ENCODE data around the gene SORBS2. TPM values are rescaled to one million over a fixed set of nuclear protein-coding genes. Genes with fewer than 3 reads are reported as not detected.

The SORBS2 gene
- polyA plus RNA-seq, 3 donors from 2014 or later, result 2.6 to 5.8 TPM; not detected in 1

DNA sequence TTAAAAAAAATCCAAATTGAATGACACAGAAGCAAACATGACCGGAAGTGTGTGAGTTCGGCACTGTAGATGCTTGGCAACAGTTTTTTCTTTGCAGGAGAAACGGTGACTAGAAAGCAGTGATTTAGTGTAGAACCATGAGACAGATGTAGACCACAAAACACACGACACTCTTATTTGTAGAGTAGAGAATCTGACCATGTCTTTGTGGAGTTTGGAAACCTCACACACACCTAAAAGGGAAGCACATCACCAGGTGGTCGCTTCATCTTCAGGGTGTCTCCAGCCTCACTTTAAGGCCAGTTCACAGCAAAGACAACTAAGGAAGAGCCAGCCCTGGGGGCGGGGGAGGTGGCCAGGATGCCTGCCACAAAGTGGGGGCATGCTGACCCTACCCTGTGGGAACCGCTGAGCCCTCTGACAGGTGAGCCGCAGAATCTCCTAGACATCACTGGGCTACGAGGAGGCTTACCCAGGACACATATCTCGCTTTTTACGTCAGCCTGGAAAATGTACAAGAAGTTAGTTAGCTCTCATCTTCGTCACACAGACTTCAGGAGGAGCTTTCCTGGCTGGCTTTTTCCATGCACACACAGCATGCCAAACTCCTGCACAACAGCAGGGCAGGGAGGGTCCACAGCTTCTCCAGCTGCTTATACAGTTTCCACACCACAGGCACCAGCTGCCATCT lies 212.3 kb downstream of the SORBS2 start:
- H3K4me1 Mint-ChIP-seq, result no peaks in the 10 kb centered on the region
- no peak for DNase-seq
- H3K27ac Mint-ChIP-seq, result no peak overlapping the region

DNA sequence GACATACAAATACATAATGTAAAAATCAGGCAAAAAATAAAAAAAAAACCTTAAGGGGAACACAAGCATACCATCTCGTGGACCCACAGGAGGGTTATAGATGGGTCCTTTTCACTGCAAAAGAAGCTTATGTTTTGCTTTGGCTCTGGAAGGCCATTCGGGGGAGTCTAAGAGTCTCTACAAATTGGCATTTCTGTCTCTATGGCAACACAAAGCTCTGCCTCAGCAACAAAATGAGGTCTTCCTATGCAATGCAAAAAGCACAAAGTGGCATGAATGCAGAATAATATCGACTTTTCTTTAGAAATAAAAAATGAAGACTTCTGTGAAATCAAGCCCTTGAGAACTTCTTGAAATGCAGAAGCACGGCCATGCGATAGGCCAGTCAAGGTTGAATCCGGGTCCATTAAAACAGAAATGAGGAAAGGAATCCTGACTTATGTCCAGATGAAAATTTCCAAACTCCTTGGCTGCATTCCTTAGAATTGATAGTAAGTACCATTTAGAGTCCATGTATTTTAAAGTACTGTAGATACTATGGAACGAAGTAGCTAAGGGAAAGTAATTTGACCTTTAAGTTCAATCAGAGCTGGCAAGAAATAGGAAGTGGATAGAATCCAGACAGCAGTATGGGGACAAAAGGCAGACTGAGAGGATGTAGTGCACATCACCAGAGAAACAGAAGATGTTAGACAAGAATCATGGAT lies 213.0 kb downstream of the SORBS2 start:
- Mint-ChIP-seq H3K4me3 (no peak overlapping the region), H3K9me3 (no peaks in the 10 kb centered on the region), H3K27me3 (ENCODE audit: low read depth in 3 of 3) (peaks cover 7 to 12% (median 11%) of the 10 kb centered on the region in 3 donors), H3K27ac (no peak overlapping the region), H3K4me1 (no peaks in the 10 kb centered on the region), H3K36me3 (no peaks in the 10 kb centered on the region)
- DNase-seq, result no peak

More for the DNA sequence above, 212.3 kb downstream of the SORBS2 start:
- no peak overlapping the region for H3K4me3 Mint-ChIP-seq
- H3K27me3 Mint-ChIP-seq (ENCODE audit: low read depth in 3 of 3), result peaks cover 8 to 12% (median 12%) of the 10 kb centered on the region in 3 donors
- no peaks in the 10 kb centered on the region for H3K36me3 Mint-ChIP-seq
- no peaks in the 10 kb centered on the region for H3K9me3 Mint-ChIP-seq

DNA sequence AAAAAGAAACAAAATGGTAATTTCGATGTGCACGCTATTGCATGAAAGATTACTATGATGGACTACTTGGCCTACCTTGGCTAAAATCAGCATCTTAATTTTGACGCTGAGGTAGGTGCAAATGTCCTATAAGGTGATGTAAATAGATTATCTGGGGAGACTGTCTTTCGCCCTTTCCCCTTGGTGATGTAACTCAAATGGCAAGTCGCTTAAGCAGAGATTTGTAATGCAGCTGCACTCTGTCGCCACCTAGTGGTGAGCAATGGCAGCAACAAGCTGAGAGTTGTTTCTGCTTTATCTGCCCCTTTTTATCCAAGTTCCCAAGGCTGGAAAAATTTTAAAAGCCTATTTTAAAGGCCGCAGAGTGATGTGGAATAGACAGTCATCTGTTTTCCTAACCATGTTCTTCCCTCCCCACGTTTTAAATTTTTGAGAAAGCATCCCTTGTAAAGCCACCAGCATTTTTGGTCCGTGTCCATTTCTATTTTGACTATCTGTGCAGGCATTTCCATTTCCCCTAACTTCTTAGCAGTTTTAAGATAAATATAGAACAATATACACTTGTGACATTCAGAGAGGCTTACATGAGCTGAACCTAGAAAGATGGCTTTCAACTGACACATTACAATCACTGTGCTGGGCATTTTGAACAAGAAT lies 214.3 kb downstream of the SORBS2 start:
- Mint-ChIP-seq H3K27ac (no peak overlapping the region), H3K4me1 (no peaks in the 10 kb centered on the region), H3K4me3 (no peak overlapping the region)

DNA sequence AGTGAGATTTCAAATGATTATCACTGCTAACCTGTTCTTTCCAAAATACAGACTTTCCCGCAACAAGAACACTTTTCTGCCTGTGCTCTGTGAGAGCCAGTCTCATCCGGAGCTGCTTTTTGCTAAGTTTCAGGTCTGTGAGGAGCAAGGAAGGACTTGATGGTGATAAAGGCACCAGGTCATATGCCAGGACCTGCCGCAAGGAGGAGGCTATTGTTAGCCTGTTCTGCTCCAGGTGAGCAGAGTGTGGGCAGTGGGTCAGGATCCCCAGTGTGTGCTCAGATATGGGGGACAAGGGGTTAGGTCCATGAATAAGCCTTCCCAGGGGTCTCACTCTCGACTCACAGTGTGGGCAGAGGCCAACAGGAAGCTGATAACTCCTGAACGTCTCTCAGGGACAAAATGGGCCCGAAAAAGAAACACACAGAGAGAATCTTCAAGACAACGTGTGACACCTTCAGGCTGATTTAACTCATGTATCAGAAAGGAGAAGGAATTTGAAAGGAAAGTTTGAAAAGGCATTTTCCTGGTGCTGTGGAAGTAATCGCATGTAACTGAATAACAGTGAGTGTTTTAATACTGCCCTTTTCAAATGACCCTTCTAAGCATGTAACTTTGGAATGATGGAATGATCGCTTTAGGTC lies 219.0 kb downstream of the SORBS2 start:
- H3K9me3 Mint-ChIP-seq, result no peaks in the 10 kb centered on the region
- H3K4me1 Mint-ChIP-seq, result peaks cover 0 to under 1% of the 10 kb centered on the region in 2 donors
- H3K4me3 Mint-ChIP-seq, result no peak overlapping the region
- H3K27me3 Mint-ChIP-seq (ENCODE audit: low read depth in 3 of 3), result peaks cover 3 to 10% (median 7%) of the 10 kb centered on the region in 3 donors
- DNase-seq, result no peak
- no peak overlapping the region for H3K27ac Mint-ChIP-seq
- peaks cover 0 to 5% (median 0%) of the 10 kb centered on the region in 3 donors for H3K36me3 Mint-ChIP-seq

More for the DNA sequence above, 214.3 kb downstream of the SORBS2 start:
- peak; percentile 29 to 51 (median 38) for DNase-seq
- Mint-ChIP-seq H3K27me3 (ENCODE audit: low read depth in 3 of 3) (peaks cover 5 to 12% (median 11%) of the 10 kb centered on the region in 3 donors), H3K36me3 (no peaks in the 10 kb centered on the region), H3K9me3 (no peaks in the 10 kb centered on the region)

DNA sequence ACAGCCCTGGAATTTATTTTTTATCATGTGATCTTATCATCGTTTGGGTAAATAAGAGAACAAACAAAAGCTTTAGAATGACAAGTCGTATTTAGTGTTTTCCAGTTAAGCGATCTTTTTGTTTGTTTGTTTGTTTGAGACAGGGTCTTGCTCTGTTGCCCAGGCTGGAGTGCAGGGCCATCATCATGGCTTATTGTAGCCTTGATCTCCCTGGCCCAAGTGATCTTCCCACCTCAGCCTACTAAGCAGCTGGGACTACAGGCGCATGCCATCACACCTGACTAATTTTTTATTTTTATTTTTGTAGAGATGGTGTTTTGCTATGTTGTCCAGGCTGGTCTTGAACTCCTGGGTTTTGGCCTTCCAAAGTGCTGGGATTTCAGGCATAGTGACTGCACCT lies 219.6 kb downstream of the SORBS2 start:
- Mint-ChIP-seq H3K9me3 (no peaks in the 10 kb centered on the region), H3K4me1 (peaks cover 4 to 6% of the 10 kb centered on the region in 2 donors), H3K27ac (no peak overlapping the region), H3K4me3 (no peak overlapping the region), H3K27me3 (ENCODE audit: low read depth in 3 of 3) (peaks cover 3 to 13% (median 3%) of the 10 kb centered on the region in 3 donors), H3K36me3 (peaks cover 0 to 5% (median 0%) of the 10 kb centered on the region in 3 donors)
- DNase-seq, result no peak

DNA sequence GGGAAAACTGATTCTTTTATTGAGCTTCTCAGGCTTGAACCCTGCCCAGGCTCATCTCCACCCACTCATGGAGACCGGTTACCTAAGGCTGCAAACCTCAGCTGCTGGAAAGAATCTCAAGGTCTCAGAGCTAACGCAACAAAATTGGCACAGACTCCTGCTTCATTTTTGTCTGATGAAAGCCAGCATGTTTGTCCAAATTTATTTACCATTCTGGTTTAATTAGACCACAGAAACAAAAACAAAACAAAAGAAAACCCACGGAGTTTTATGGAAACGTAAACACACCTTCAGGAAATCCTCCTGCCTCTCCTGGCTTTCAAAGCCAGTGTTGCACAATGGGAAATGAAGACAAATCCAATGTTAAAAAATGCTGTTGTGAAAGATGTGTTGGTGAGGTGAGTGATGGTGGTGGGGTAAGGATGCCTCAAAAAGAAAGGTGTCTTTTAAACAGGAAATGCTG lies 220.3 kb downstream of the SORBS2 start:
- Mint-ChIP-seq H3K4me1 (peaks cover 12% of the 10 kb centered on the region in 2 donors), H3K27me3 (ENCODE audit: low read depth in 3 of 3) (peaks cover 6 to 20% (median 8%) of the 10 kb centered on the region in 3 donors), H3K27ac (no peak overlapping the region), H3K4me3 (no peak overlapping the region), H3K9me3 (no peaks in the 10 kb centered on the region), H3K36me3 (peaks cover 0 to 5% (median 3%) of the 10 kb centered on the region in 3 donors)
- no peak for DNase-seq

DNA sequence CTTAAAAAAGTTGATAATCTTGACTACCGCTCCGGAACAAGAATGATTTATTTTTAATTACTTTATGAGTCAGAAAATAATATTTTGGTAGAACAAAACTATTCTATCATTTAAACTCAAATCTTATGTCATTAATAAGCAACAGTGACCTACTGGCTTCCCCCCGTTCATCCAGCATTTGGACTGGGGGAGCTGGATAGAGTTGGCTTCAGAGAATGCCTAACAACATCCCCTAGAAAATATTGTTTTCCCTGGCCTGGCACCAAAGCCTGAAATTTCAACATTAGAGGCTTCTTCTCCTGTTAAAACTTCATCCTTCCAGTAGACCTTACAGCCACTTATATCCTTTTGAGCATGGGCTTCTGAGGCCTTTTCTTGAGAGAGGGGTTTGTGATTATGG lies 221.0 kb downstream of the SORBS2 start:
- DNase-seq, result no peak
- peaks cover 6 to 21% (median 8%) of the 10 kb centered on the region in 3 donors for H3K27me3 Mint-ChIP-seq (ENCODE audit: low read depth in 3 of 3)
- no peak overlapping the region for H3K27ac Mint-ChIP-seq
- no peak overlapping the region for H3K4me3 Mint-ChIP-seq
- peaks cover 0 to 5% (median 3%) of the 10 kb centered on the region in 3 donors for H3K36me3 Mint-ChIP-seq
- H3K9me3 Mint-ChIP-seq, result no peaks in the 10 kb centered on the region
- H3K4me1 Mint-ChIP-seq, result peaks cover 12% of the 10 kb centered on the region in 2 donors

DNA sequence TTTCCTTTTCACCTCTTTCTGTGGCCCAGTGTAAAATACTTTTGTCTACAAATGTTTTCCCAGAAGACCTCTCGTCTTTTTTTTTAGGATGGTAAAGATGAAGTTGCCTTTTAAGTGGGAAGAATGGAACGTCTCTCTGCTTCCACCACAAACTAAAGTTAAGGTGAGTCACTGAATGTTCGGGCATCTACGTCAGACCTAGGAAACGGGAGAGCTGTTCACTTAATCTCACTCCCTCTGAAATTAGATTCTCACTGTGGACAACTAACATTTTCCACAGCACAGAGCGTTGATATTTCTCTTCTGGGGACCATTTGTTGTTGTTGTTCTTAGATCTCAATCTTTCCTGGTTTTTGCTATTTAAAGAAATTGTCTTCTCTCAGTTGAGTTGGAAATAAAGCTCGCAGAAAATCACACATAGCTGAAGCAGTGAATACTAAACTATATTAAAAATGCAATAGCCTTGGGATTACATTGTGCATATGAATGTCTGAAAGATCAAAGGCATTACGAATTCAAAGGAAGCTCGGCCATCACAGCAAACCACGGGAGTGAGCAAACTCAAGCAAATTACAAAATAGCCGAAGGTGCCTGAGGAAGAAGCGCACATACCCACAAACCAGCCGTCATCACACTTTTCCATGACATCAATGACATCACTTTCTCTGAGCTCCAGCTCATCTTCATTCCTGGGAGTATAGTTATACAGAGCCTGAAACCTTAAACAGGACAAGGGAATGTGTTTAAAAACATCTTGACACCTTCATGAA lies 222.7 kb downstream of the SORBS2 start:
- H3K27me3 Mint-ChIP-seq (ENCODE audit: low read depth in 3 of 3), result peaks cover 2 to 32% (median 8%) of the 10 kb centered on the region in 3 donors
- no peak overlapping the region for H3K4me3 Mint-ChIP-seq
- peak overlapping the region in 1 of 6 donors; percentile 29 for H3K27ac Mint-ChIP-seq

DNA sequence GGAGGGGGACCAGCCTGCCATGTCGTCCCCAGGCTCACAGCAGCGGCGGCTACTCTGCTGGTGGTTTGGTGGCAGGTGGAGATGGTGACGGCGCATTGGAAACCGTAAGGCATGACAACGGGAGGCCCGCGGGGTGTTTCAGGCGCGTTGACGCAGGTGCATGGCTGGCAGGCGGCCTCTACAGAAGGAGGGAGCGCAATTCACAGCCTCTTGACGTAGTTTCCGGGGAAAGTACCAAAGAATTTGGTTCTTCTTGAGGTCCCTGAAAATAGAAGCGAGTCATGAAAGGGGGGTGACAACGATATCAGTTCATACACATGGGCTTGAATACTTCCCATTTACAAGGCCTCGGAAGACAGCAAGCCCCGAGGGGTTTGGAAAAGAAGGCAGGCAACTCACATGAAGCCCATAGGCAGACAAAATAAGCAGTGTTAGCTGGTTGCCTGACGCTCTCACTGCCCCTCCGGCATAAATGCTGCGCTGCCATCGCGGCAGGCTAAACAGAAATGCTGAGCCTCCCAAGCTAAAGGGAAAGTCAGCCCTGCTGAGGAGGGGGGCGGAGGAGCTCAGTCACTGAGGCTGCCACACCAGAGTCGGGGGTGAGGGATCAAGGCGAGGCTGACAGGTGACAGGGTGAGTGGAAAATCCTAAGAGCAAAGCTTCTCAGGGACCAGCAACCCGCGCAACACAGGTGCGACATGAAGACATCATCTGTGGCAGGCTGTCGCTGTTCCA lies 224.4 kb downstream of the SORBS2 start:
- peaks cover 0 to 5% (median 3%) of the 10 kb centered on the region in 3 donors for H3K36me3 Mint-ChIP-seq
- no peaks in the 10 kb centered on the region for H3K9me3 Mint-ChIP-seq
- peaks cover 2 to 33% (median 8%) of the 10 kb centered on the region in 3 donors for H3K27me3 Mint-ChIP-seq (ENCODE audit: low read depth in 3 of 3)
- H3K4me3 Mint-ChIP-seq, result peak overlapping the region in 4 of 5 donors; percentile 22 to 63 (median 43)
- peak; percentile 33 to 36 (median 35) for DNase-seq
- peak overlapping the region in 2 of 6 donors; percentile 69 to 77 for H3K27ac Mint-ChIP-seq
- peaks cover 12% of the 10 kb centered on the region in 2 donors for H3K4me1 Mint-ChIP-seq

More for the DNA sequence above, 222.7 kb downstream of the SORBS2 start:
- Mint-ChIP-seq H3K9me3 (no peaks in the 10 kb centered on the region), H3K4me1 (peaks cover 12% of the 10 kb centered on the region in 2 donors), H3K36me3 (peaks cover 0 to 5% (median 3%) of the 10 kb centered on the region in 3 donors)
- no peak for DNase-seq

DNA sequence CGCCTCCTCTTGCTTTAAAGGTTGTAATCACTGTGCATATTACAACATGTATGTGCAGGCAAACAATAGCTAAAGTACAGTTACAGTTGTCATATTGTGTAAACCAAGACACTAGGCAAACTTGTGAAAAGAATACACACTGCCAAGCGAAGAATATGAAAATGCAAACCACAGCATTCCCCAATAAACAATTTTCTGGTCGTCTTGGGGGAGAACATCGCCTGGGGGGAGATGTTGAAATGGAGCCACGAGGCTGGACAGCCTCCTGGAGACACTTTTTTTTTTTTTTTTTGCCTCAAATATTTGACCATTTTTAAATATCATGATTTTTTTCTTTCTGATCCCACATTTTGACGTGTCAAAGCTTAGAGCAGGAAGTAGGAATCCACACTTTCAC lies 225.0 kb downstream of the SORBS2 start:
- Mint-ChIP-seq H3K27me3 (ENCODE audit: low read depth in 3 of 3) (peaks cover 2 to 33% (median 8%) of the 10 kb centered on the region in 3 donors), H3K9me3 (no peaks in the 10 kb centered on the region), H3K4me3 (peak overlapping the region in 4 of 5 donors; percentile 22 to 63 (median 51)), H3K36me3 (peaks cover 0 to 5% (median 3%) of the 10 kb centered on the region in 3 donors), H3K27ac (peak overlapping the region in 2 of 6 donors; percentile 32 to 69), H3K4me1 (peaks cover 12% of the 10 kb centered on the region in 2 donors)
- no peak for DNase-seq

DNA sequence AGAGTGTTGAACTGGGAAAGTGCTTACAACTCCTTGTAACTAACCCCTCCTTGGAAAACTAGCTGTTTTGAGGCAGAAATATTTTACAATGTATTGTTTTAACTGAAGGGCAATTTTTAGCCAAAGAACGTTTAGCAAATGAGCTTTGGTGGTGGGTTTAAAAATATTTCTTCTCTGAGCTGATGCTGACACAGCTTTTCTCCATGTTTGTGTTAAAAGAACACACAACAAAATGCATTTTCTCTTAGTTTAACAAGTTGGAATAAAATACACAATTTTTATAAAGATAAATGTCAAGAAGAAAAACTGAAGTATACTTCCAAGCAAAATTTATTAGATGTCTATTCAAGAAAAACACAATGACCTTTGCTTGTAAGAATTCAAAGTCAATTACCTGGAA lies 226.8 kb downstream of the SORBS2 start:
- Mint-ChIP-seq H3K4me3 (no peak overlapping the region), H3K36me3 (peaks cover 0 to 5% (median 3%) of the 10 kb centered on the region in 3 donors), H3K4me1 (peaks cover 12% of the 10 kb centered on the region in 2 donors), H3K27ac (no peak overlapping the region), H3K27me3 (ENCODE audit: low read depth in 3 of 3) (peaks cover 2 to 32% (median 8%) of the 10 kb centered on the region in 3 donors), H3K9me3 (no peaks in the 10 kb centered on the region)
- no peak for DNase-seq

DNA sequence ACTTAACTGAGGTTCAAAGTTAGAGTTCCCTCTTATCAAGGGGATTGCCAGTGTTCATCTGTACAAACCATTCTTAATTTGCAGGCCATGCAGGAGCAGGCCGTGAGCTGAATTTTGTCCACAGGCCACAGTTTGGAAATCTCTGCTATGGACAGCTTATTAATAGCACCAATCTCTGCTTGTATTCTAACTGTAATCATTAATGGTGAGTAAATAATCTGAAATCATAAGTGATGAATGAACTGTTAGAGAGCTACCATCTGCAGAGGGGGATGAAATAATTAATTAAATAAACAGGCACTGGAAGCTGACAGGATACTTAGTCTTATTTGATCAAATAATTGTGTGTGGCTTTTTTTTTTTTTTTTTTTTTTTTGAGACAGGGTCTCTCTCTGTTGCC lies 228.2 kb downstream of the SORBS2 start:
- DNase-seq, result no peak
- peaks cover 0 to 3% (median 0%) of the 10 kb centered on the region in 3 donors for H3K36me3 Mint-ChIP-seq
- no peak overlapping the region for H3K4me3 Mint-ChIP-seq
- no peak overlapping the region for H3K27ac Mint-ChIP-seq
- H3K4me1 Mint-ChIP-seq, result peaks cover 12% of the 10 kb centered on the region in 2 donors
- H3K27me3 Mint-ChIP-seq (ENCODE audit: low read depth in 3 of 3), result peaks cover 2 to 26% (median 8%) of the 10 kb centered on the region in 3 donors
- no peaks in the 10 kb centered on the region for H3K9me3 Mint-ChIP-seq
